G401 (cell line): ENCODE measurements around the gene SLC5A4. TPM values are rescaled to one million over a fixed set of nuclear protein-coding genes. Genes with fewer than 3 reads are reported as not detected.

Source experiments
- DNase-seq: peaks from one replicate; pipeline ENCODE4 v3.0.0-alpha.2; 2015; ENCODE audit warnings: low spot score
- in situ Hi-C: cut with HindIII; loops from 2 replicates; pipeline ENCODE4 v1.10.0; 2016; ENCODE audit warnings: low sequenced_read_pairs, mixed read lengths
- total RNA-seq: library from RNA; depleted of rRNA; stranded (reverse); fragments of >200 nt; shearing (Covaris generic); gene quantifications from 2 replicates; pipeline ENCODE4 v1.2.3, GENCODE V29; 2014

SLC5A4 gene
- total RNA-seq, 1 experiment from 2014 or later, result not detected

- in situ Hi-C loops, result no loop called here
- no peak for DNase-seq
Measured at GRCh38 chr22:32240461-32240860, 14.7 kb downstream of the SLC5A4 start.

- DNase-seq, result no peak
- in situ Hi-C loops, result no loop called here
Measured at GRCh38 chr22:32237906-32238305, 17.2 kb downstream of the SLC5A4 start.

DNA sequence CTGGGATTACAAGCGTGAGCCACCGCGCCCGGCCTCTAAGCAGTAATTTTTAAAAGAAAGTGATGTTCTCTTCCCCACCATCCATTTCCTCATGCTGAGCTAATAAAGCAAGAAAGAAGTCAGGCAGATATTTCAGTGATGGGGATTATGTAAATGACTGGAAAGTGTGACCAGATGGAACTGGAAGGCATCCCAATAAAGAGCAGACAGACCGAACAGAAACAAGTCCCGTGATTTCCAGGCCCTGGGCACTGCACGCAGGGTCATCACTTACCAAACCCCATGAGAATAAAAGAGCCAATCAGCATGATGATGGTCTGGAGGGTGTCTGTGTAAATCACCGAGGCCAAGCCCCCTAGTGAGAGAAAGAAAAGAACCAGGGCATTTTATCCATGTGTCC is 18.2 kb downstream of the SLC5A4 start:
- in situ Hi-C loops, result no loop called here
- peak; percentile 27 for DNase-seq

DNA sequence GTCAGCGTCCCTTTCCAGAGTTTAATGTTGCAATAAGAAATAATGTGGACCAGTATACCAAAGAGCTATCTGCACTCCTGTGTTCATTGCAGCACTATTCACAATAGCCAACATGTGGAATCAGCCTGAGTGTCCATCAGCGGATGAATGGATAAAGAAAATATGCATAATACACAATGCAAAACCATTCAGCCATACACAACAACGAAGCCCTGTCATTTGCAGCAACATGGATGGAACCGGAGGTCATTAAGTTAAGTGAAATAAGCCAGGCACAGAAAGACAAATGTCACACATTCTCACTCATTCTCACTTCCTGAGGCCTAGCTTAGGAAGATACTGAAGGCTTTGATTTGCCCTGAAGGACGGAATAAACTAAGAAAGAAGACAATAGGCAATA is 22.1 kb downstream of the SLC5A4 start:
- DNase-seq, result no peak
- in situ Hi-C loops, result no loop called here

DNA sequence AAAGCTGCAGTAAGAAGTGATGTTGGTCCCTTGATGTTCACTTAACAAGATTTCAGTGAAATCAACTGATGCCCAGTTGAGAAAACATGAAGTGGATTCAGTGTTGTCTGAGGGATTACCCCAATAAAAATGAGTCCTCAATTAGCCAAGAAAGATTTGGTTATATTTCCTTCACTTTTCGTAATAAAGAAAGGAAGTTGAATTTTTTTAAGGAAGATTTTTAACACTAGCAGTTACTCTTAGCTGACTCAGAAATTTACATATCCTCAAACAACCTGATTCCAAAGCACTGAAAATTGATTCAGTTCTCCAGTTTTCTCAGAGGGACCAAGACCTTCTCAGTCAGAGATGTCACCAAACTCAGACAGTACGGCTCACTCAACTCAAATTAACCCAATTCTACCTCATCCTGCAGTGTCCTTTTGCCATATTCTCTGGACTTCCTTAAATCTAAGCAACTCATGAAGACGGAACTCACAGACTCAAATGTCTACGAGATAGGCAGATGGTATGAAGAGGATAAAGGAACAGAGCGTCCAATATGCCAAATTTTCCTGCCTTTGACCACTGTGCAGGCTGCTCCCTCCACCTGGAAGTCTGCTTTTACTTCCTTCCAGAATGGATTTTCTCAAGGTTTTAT is 22.8 kb downstream of the SLC5A4 start:
- in situ Hi-C loops, result no loop called here
- DNase-seq, result peak; percentile 3

DNA sequence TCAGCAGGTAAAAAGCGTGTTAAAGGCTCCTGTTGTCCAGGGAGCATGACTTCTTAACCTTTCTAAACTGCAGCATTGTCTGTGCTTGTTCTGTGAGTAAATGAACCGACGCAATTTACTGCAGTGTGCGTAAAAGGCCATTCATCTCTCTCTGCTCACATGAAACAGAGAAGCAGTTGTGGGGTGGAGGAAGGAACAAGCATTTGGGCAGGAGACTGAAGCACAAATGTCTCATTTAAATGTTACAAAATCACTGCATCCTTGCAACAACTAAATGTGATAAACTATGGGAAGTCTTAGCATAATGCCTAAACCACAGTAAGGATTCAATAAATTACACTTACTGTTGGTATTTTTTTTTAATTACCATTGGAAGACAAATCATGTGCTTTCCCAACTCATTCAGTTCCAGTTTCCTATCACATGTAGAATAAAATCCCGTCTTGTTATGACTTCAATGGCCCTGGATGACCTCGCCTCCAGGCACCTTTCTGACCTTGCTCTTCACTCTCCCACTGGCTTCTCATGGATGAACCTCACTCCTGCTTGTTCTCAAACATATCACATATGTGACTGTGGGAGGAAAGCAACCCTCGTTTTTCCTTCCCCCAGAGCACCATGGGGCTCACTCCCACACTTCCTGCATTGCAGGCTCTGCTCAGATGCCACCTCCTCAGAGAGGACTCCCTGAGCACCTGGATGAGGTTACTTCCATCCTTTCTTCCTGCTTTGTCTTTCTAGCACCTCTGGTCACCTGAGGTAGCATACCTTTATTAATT is 28.6 kb downstream of the SLC5A4 start:
- DNase-seq, result no peak

DNA sequence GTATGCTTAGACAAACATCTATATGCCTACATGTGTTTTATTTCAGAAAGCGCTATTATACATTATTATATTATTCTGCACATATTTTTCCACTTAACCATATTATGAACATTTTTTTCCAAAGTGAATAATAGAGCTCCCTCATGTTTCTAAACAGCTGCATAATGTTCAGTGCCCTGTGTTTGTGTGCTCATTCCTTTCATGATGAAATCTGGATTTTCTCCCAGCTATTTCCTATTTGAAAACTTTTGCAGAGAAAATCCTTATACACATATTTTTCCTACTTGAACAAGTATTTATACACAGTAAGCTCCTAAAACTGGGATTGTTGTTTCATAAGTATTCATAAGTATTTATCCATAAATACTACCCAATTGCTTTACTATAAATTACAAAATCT is 32.2 kb downstream of the SLC5A4 start:
- in situ Hi-C loops, result no loop called here
- no peak for DNase-seq

More for the DNA sequence above, 28.6 kb downstream of the SLC5A4 start:
- in situ Hi-C loops, result no loop called here

GRCh38 chr22:32219026-32219425 is 36.1 kb downstream of the SLC5A4 start:
- in situ Hi-C loops, result no loop called here
- DNase-seq, result no peak

DNA sequence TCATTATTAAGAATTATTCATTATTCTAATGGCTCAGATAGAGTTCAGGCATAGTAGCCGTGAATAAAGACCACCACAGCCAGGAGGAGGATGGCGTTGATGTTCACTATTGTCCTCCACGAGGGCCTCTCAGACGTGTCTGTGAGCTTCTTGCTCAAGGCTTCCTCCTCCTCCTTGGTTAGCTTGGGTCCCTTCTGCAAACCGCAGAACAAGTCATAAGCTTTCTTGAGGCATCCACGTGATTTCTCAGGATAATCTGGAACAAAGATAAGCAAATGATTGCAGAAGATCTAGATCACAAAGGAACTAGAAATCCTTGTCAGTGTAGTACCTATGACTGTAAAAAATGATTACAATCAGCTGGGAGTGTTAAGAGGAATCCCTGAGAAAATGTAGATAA is 36.7 kb downstream of the SLC5A4 start:
- DNase-seq, result no peak
- in situ Hi-C loops, result no loop called here

DNA sequence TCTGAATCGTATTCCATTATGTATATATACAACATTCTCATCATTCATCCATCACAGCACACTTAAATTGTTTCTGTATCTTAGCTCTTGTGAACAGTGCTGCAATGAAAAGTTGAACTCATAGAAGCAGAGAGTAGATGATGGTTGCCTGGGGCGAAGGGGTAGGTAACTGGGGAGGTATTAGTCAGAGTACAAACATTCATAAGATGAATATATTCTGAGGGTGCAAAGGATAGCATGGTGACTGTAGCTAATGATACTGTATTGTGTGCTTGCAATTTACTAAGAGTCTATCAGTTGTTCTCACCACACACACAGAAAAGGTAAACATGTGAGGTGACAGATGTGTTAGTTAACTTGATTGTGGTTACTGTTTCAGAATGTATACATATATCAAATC is 37.7 kb downstream of the SLC5A4 start:
- in situ Hi-C loops, result no loop called here
- DNase-seq, result no peak

DNA sequence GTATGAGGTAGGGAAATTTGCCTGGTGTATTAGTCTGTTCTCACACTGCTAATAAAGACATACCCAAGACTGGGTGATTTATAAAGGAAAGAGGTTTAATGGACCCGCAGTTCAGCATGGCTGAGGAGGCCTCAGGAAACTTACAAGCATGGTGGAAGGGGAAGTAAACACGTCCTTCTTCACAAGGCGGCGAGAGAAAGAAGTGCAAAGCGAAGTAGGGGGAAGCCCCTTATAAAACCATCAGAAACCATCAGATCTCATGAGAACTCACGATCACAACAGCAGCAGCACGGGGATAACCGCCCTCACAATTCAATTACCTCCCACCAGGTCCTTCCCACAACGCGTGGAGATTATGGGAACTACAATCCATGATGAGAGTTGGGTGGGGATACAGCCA is 38.2 kb downstream of the SLC5A4 start:
- in situ Hi-C loops, result no loop called here
- no peak for DNase-seq

- DNase-seq, result no peak
- in situ Hi-C loops, result no loop called here
Measured at GRCh38 chr22:32211011-32211410, 44.1 kb downstream of the SLC5A4 start.

- in situ Hi-C loops, result no loop called here
- peak; percentile 24 for DNase-seq
Measured at GRCh38 chr22:32208681-32209080, 46.5 kb downstream of the SLC5A4 start.

DNA sequence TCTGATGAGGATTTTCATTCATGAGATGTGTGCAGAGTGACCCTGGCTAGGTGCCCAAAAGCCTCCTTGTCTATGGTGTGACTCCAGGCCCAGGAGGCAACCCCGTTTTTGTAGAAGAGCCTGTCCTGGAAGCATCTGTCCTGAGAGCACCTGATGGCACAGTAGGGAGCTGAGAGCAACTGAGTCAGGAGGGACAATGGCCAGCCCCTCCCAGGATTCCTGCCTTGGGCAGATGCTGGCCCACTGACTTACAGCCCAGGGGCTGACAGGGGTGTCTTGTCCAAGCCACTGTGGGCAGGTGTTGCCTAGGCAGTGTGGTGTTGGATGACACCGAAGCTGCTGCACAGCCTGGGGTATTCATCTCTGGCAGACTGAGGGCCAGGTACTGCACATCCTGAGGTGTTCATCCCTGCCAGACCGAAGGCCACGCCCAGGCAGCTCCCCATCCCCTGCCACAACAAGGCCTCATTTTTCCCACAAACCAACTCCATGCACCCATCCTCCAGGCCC is 47.1 kb downstream of the SLC5A4 start:
- DNase-seq, result no peak
- in situ Hi-C loops, result no loop called here

GRCh38 chr22:32206774-32207758 is 48.1 kb downstream of the SLC5A4 start:
- in situ Hi-C loops, result no loop called here
- DNase-seq, result peak; percentile 44

GRCh38 chr22:32205974-32206773 is 49.0 kb downstream of the SLC5A4 start:
- DNase-seq, result no peak
- in situ Hi-C loops, result no loop called here

- DNase-seq, result peak; percentile 75
- in situ Hi-C loops, result no loop called here
Measured at GRCh38 chr22:32204856-32205722, 50.1 kb downstream of the SLC5A4 start, which contains the start of gene RFPL2. Gene RFPL2 (minus strand): TSS chr22:32205073. CDS start chr22:32202451, 2,622 bp downstream.
